ENCODE measurements around the gene SLC35B2. TPM values are rescaled to one million over a fixed set of nuclear protein-coding genes. Genes with fewer than 3 reads are reported as not detected.

The SLC35B2 gene
- total and polyA plus RNA-seq, 10 of the 15 experiments (the other 5 are each of a cell fraction or from before 2014, with no cell fraction given) = 11.3 to 45.4 (median 33.8) TPM

- TF ChIP-seq, protein P1, sequence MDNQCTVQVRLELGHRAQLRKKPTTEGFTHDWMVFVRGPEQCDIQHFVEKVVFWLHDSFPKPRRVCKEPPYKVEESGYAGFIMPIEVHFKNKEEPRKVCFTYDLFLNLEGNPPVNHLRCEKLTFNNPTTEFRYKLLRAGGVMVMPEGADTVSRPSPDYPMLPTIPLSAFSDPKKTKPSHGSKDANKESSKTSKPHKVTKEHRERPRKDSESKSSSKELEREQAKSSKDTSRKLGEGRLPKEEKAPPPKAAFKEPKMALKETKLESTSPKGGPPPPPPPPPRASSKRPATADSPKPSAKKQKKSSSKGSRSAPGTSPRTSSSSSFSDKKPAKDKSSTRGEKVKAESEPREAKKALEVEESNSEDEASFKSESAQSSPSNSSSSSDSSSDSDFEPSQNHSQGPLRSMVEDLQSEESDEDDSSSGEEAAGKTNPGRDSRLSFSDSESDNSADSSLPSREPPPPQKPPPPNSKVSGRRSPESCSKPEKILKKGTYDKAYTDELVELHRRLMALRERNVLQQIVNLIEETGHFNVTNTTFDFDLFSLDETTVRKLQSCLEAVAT (IDR thresholded peaks at IDR 0.05) = peak; percentile 87
- TF ChIP-seq EED (IDR thresholded peaks at IDR 0.05; ENCODE audit: low read depth) (peak; percentile 97), LARP7 (IDR thresholded peaks at IDR 0.05) (no peak; the same call in 1 of the 2 replicates), NFYB (IDR thresholded peaks at IDR 0.05; ENCODE audit: insufficient read depth, low read depth, low read length) (no peak), TARDBP (IDR thresholded peaks at IDR 0.05; ENCODE audit: borderline replicate concordance) (no peak), E4F1 (IDR thresholded peaks at IDR 0.05; ENCODE audit: borderline replicate concordance, partially characterized antibody) (no peak), YY1 (IDR thresholded peaks at IDR 0.05; ENCODE audit: low read depth, low read length) (no peak), ZNF217 (IDR thresholded peaks at IDR 0.05) (peak; percentile 42; the same call in 1 of the 2 replicates), ATF2 (IDR thresholded peaks at IDR 0.05; ENCODE audit: low read length) (no peak), GABPA (IDR thresholded peaks at IDR 0.05; ENCODE audit: low read depth) (no peak), SMAD1 (IDR thresholded peaks at IDR 0.05; ENCODE audit: low read depth, partially characterized antibody) (peak; percentile 62), RAD21 (IDR thresholded peaks at IDR 0.05; ENCODE audit: insufficient read depth, low read depth, low read length) (no peak), HDGF (IDR thresholded peaks at IDR 0.05) (no peak; the same call in none of the 2 replicates), TCF7 (IDR thresholded peaks at IDR 0.05; ENCODE audit: borderline replicate concordance) (no peak), NRF1 (conservative IDR thresholded peaks at IDR 0.05; ENCODE audit: low read depth, low read length) (no peak), SREBF1 (IDR thresholded peaks at IDR 0.05; ENCODE audit: low read length) (no peak), BCL11A (IDR thresholded peaks at IDR 0.05; ENCODE audit: low read depth, low read length) (no peak; the same call in 1 of the 2 replicates), SIX5 (IDR thresholded peaks at IDR 0.05; ENCODE audit: low read depth, low read length, severe bottlenecking) (no peak), DPF2 (IDR thresholded peaks at IDR 0.05) (peak; percentile 89; the same call in 1 of the 2 replicates), MAX (IDR thresholded peaks at IDR 0.05; ENCODE audit: low read depth, low read length) (no peak)
- TF ChIP-seq, protein P2, sequence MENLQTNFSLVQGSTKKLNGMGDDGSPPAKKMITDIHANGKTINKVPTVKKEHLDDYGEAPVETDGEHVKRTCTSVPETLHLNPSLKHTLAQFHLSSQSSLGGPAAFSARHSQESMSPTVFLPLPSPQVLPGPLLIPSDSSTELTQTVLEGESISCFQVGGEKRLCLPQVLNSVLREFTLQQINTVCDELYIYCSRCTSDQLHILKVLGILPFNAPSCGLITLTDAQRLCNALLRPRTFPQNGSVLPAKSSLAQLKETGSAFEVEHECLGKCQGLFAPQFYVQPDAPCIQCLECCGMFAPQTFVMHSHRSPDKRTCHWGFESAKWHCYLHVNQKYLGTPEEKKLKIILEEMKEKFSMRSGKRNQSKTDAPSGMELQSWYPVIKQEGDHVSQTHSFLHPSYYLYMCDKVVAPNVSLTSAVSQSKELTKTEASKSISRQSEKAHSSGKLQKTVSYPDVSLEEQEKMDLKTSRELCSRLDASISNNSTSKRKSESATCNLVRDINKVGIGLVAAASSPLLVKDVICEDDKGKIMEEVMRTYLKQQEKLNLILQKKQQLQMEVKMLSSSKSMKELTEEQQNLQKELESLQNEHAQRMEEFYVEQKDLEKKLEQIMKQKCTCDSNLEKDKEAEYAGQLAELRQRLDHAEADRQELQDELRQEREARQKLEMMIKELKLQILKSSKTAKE (IDR thresholded peaks at IDR 0.05; ENCODE audit: low read depth, poor library complexity, severe bottlenecking) = peak; percentile 39
- TF ChIP-seq, protein P3, sequence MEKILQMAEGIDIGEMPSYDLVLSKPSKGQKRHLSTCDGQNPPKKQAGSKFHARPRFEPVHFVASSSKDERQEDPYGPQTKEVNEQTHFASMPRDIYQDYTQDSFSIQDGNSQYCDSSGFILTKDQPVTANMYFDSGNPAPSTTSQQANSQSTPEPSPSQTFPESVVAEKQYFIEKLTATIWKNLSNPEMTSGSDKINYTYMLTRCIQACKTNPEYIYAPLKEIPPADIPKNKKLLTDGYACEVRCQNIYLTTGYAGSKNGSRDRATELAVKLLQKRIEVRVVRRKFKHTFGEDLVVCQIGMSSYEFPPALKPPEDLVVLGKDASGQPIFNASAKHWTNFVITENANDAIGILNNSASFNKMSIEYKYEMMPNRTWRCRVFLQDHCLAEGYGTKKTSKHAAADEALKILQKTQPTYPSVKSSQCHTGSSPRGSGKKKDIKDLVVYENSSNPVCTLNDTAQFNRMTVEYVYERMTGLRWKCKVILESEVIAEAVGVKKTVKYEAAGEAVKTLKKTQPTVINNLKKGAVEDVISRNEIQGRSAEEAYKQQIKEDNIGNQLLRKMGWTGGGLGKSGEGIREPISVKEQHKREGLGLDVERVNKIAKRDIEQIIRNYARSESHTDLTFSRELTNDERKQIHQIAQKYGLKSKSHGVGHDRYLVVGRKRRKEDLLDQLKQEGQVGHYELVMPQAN (conservative IDR thresholded peaks at IDR 0.05) = no peak
Measured at GRCh38 chr6:44257753-44258324, 511 bp upstream of the SLC35B2 start (continued).

All from GM12878 (cell line).